ENCODE data around the gene ATP5F1A. TPM values are rescaled to one million over a fixed set of nuclear protein-coding genes. Genes with fewer than 3 reads are reported as not detected.

The ATP5F1A gene
- polyA plus RNA-seq, 2 donors = 122 to 390 TPM

DNA sequence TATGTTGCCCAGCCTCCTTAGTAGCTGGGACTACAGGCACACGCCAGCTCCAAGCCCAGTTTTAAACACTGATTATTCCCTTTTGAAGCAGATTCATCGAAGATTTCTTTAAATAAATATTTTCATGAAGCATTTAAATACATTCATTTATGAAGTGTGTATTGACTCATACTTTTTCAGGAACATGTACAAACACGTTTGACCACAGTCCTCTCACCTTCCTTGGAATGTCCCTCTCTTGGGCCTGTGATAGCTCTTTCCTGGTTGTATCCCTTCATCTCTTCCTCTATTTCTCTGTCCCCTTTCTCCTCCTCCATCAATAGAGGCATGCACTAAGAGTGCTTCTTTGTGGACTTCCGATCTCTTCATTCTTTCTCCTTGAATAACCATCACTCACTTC lies 28.6 kb downstream of the ATP5F1A start:
- Histone ChIP-seq H3K4me3 (ENCODE audit: low read depth in 1 of 2, low read length in 2 of 2) (no peak overlapping the region), H3K36me3 (ENCODE audit: control insufficient read depth in 2 of 2, insufficient read depth in 2 of 2, low read length in 1 of 2) (no peaks in the 10 kb centered on the region), H3K4me1 (ENCODE audit: control insufficient read depth in 2 of 2, insufficient read depth in 2 of 2, low read length in 1 of 2) (peaks cover 4 to 8% of the 10 kb centered on the region in 2 donors), H3K27me3 (ENCODE audit: control insufficient read depth in 1 of 2, insufficient read depth in 2 of 2, low read length in 2 of 2) (no peaks in the 10 kb centered on the region), H3K9me3 (ENCODE audit: control insufficient read depth in 2 of 2, insufficient read depth in 1 of 2, low read depth in 1 of 2, low read length in 1 of 2) (no peaks in the 10 kb centered on the region), H3K27ac (ENCODE audit: low read depth in 2 of 2, low read length in 1 of 2) (peak overlapping the region; percentile 20 to 24)
- WGBS, 2 donors = 55 to 61% methylated on average over 4 of the region's 4 CpGs

DNA sequence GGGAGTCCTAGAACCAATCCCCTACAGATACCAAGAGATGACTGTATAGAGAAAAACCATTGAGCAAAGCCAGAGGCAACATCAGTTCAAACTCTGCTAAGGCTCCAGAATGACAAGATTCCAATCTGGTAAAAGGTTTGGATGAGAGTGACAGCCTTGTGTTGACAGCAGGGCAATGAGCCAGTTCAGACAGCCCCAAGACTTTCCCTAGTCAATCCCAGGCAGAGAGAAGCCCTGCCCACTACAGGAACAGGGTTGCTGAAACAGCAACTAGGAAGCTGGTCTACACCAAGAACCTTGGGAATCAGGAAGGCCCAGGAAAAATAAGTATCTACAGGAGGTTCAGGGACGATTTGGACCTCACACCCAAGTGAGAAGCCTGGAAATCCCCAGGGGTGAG lies 29.3 kb downstream of the ATP5F1A start:
- WGBS, 2 donors = 14 to 19% methylated on average over 1 of the region's 1 CpG
- Histone ChIP-seq H3K27ac (ENCODE audit: low read depth in 2 of 2, low read length in 1 of 2) (peak overlapping the region; percentile 20 to 62), H3K4me3 (ENCODE audit: low read depth in 1 of 2, low read length in 2 of 2) (no peak overlapping the region), H3K36me3 (ENCODE audit: control insufficient read depth in 2 of 2, insufficient read depth in 2 of 2, low read length in 1 of 2) (no peaks in the 10 kb centered on the region), H3K27me3 (ENCODE audit: control insufficient read depth in 1 of 2, insufficient read depth in 2 of 2, low read length in 2 of 2) (no peaks in the 10 kb centered on the region), H3K9me3 (ENCODE audit: control insufficient read depth in 2 of 2, insufficient read depth in 1 of 2, low read depth in 1 of 2, low read length in 1 of 2) (no peaks in the 10 kb centered on the region), H3K4me1 (ENCODE audit: control insufficient read depth in 2 of 2, insufficient read depth in 2 of 2, low read length in 1 of 2) (peaks cover 4 to 8% of the 10 kb centered on the region in 2 donors)

DNA sequence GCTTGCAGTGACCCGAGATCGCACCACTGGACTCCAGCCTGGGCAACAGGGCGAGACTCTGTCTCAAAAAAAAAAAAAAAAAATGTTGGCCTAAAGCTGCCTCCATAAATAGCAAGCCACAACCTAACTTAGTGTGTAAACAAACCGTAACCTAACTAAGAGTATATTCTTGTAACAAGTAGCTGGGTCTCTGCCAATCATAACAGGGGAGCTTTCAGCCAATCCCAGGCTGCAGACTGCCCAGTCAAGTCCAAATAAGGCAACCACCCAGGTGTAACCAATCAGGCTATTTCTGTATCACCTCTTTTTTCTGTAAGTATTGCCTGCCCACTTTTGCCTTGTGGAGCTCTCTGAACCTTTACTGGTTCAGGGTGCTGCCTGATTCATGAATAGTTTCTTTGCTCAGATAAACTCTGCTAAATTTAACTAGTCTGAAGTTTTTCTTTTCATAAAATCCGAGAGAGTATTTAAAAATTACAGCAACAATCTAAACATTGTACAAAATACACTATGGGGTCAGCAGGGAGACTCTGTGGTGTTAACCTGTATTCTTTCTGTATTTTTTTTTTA lies 30.6 kb downstream of the ATP5F1A start:
- H3K4me1 ChIP-seq (ENCODE audit: control insufficient read depth in 2 of 2, insufficient read depth in 2 of 2, low read length in 1 of 2) = peaks cover 4 to 8% of the 10 kb centered on the region in 2 donors
- WGBS, 2 donors = 80 to 82% methylated on average over 5 of the region's 5 CpGs
- no peaks in the 10 kb centered on the region for H3K36me3 ChIP-seq (ENCODE audit: control insufficient read depth in 2 of 2, insufficient read depth in 2 of 2, low read length in 1 of 2)
- H3K27me3 ChIP-seq (ENCODE audit: control insufficient read depth in 1 of 2, insufficient read depth in 2 of 2, low read length in 2 of 2) = no peaks in the 10 kb centered on the region
- no peak overlapping the region for H3K4me3 ChIP-seq (ENCODE audit: low read depth in 1 of 2, low read length in 2 of 2)
- no peaks in the 10 kb centered on the region for H3K9me3 ChIP-seq (ENCODE audit: control insufficient read depth in 2 of 2, insufficient read depth in 1 of 2, low read depth in 1 of 2, low read length in 1 of 2)
- no peak overlapping the region for H3K27ac ChIP-seq (ENCODE audit: low read depth in 2 of 2, low read length in 1 of 2)

DNA sequence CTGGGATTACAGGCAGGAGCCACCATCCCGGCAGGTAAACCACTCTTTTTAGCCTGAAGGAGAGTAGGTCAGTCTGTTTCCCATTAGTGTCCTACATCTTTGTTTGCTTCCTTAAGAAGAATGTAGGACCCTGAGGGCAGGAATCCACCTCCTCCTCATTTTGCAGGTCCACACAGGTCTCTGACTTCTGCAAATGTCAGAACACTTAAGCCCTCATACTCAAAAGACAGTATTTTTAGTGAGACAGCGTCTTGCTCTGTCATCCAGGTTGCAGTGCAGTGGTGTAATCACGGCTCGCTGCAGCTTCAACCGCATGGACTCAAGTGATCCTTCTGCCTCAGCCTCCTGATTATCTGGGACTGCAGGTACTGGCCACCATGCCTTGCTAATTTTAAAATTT lies 35.3 kb downstream of the ATP5F1A start:
- no peaks in the 10 kb centered on the region for H3K36me3 ChIP-seq (ENCODE audit: control insufficient read depth in 2 of 2, insufficient read depth in 2 of 2, low read length in 1 of 2)
- H3K27ac ChIP-seq (ENCODE audit: low read depth in 2 of 2, low read length in 1 of 2) = no peak overlapping the region
- H3K9me3 ChIP-seq (ENCODE audit: control insufficient read depth in 2 of 2, insufficient read depth in 1 of 2, low read depth in 1 of 2, low read length in 1 of 2) = no peaks in the 10 kb centered on the region
- WGBS, 2 donors = 53 to 78% methylated on average over 5 of the region's 5 CpGs
- no peak overlapping the region for H3K4me3 ChIP-seq (ENCODE audit: low read depth in 1 of 2, low read length in 2 of 2)
- H3K27me3 ChIP-seq (ENCODE audit: control insufficient read depth in 1 of 2, insufficient read depth in 2 of 2, low read length in 2 of 2) = no peaks in the 10 kb centered on the region
- H3K4me1 ChIP-seq (ENCODE audit: control insufficient read depth in 2 of 2, insufficient read depth in 2 of 2, low read length in 1 of 2) = no peaks in the 10 kb centered on the region

DNA sequence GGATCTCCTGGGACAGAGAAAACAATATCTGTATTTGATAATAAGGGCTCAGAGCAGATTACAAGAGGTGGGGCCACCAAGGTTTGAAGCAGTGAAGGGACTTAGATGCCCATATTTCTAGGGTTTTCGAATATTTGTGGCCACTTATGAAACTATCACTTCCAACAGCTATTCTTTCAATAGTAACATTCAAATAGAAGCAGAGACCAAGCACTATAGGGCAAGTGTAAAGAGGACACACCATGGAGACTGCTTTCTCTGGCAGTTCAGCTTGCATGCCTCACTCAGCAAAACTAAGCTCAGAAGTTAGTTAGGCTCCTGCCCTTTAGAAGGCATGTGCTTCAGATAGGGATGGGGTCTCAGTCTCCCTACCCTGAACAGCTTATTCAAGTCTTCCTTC lies 36.3 kb downstream of the ATP5F1A start:
- no peak overlapping the region for H3K27ac ChIP-seq (ENCODE audit: low read depth in 2 of 2, low read length in 1 of 2)

DNA sequence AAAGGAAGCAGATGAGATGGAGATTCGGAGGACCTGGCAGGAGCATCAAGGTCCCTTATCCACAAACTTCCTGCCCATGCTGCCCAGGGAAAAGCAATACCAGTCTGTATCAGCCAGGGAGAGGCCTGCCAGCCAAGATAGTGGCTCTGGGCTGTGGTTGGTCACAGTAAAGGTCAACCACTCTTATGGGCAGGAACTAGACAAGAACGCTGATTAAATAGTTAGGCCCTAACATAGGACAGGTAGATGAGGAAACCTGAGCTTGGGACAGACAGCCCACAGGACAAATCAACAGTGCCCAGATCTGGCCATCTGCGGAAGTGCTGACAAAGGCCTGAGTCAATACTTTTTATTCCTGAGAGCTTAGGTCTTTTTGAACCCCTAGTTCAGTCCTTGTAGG lies 36.7 kb downstream of the ATP5F1A start:
- Histone ChIP-seq H3K4me1 (ENCODE audit: control insufficient read depth in 2 of 2, insufficient read depth in 2 of 2, low read length in 1 of 2) (no peaks in the 10 kb centered on the region), H3K27ac (ENCODE audit: low read depth in 2 of 2, low read length in 1 of 2) (no peak overlapping the region), H3K9me3 (ENCODE audit: control insufficient read depth in 2 of 2, insufficient read depth in 1 of 2, low read depth in 1 of 2, low read length in 1 of 2) (no peaks in the 10 kb centered on the region), H3K4me3 (ENCODE audit: low read depth in 1 of 2, low read length in 2 of 2) (no peak overlapping the region), H3K36me3 (ENCODE audit: control insufficient read depth in 2 of 2, insufficient read depth in 2 of 2, low read length in 1 of 2) (no peaks in the 10 kb centered on the region), H3K27me3 (ENCODE audit: control insufficient read depth in 1 of 2, insufficient read depth in 2 of 2, low read length in 2 of 2) (no peaks in the 10 kb centered on the region)
- 91% methylated on average over 3 of the region's 3 CpGs for WGBS, 2 donors

More for the DNA sequence above, 36.3 kb downstream of the ATP5F1A start:
- Histone ChIP-seq H3K27me3 (ENCODE audit: control insufficient read depth in 1 of 2, insufficient read depth in 2 of 2, low read length in 2 of 2) (no peaks in the 10 kb centered on the region), H3K36me3 (ENCODE audit: control insufficient read depth in 2 of 2, insufficient read depth in 2 of 2, low read length in 1 of 2) (no peaks in the 10 kb centered on the region), H3K4me3 (ENCODE audit: low read depth in 1 of 2, low read length in 2 of 2) (no peak overlapping the region), H3K4me1 (ENCODE audit: control insufficient read depth in 2 of 2, insufficient read depth in 2 of 2, low read length in 1 of 2) (no peaks in the 10 kb centered on the region), H3K9me3 (ENCODE audit: control insufficient read depth in 2 of 2, insufficient read depth in 1 of 2, low read depth in 1 of 2, low read length in 1 of 2) (no peaks in the 10 kb centered on the region)
- 91 to 92% methylated on average over 1 of the region's 1 CpG for WGBS, 2 donors

DNA sequence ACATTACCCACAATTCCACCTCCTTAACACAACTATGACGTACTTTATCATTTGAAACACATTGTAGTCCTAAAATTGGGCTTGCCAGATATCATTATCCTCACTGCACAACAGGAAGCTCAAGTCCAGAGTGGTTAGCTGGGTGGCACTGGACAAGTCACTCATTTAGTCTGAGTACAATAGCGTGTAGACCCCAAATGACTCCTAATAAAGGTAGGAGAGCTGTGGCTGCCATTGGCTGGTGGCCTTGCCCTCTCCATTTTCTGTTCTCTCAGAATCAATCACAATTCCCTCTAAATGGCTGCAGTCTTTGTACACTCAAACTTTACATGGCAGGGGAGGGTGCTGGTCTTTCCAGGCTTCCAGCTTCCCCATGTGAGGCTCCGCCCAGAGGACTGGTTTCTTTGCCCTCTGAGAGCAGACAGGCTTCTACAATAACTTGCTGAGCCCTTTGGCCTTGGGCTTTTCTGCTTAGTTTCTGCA lies 37.7 kb downstream of the ATP5F1A start:
- Histone ChIP-seq H3K27me3 (ENCODE audit: control insufficient read depth in 1 of 2, insufficient read depth in 2 of 2, low read length in 2 of 2) (no peaks in the 10 kb centered on the region), H3K36me3 (ENCODE audit: control insufficient read depth in 2 of 2, insufficient read depth in 2 of 2, low read length in 1 of 2) (no peaks in the 10 kb centered on the region), H3K4me3 (ENCODE audit: low read depth in 1 of 2, low read length in 2 of 2) (no peak overlapping the region), H3K27ac (ENCODE audit: low read depth in 2 of 2, low read length in 1 of 2) (no peak overlapping the region), H3K9me3 (ENCODE audit: control insufficient read depth in 2 of 2, insufficient read depth in 1 of 2, low read depth in 1 of 2, low read length in 1 of 2) (no peaks in the 10 kb centered on the region), H3K4me1 (ENCODE audit: control insufficient read depth in 2 of 2, insufficient read depth in 2 of 2, low read length in 1 of 2) (no peaks in the 10 kb centered on the region)
- 90 to 92% methylated on average over 3 of the region's 3 CpGs for WGBS, 2 donors

DNA sequence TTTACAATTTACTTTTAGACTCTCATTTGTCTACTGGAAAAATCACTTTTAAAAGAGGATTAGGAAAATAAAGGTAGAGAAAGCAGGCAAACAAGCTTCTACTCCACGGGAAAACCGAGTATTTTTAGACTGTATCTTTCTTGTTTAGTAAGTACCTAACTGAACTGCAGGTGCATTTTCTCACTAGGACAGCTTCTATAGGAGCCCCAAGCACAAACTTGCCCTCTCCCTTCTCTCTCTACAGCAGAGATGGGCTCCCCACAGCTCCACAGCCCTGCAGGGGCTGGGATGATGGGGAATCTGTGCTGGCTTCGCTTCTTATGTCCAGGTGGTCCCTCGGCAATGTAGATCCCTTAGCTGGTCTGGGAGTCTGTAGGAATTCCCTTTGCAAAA lies 42.3 kb downstream of the ATP5F1A start:
- H3K27ac ChIP-seq (ENCODE audit: low read depth in 2 of 2, low read length in 1 of 2) = no peak overlapping the region
- no peak overlapping the region for H3K4me3 ChIP-seq (ENCODE audit: low read depth in 1 of 2, low read length in 2 of 2)
- H3K27me3 ChIP-seq (ENCODE audit: control insufficient read depth in 1 of 2, insufficient read depth in 2 of 2, low read length in 2 of 2) = no peaks in the 10 kb centered on the region
- no peaks in the 10 kb centered on the region for H3K9me3 ChIP-seq (ENCODE audit: control insufficient read depth in 2 of 2, insufficient read depth in 1 of 2, low read depth in 1 of 2, low read length in 1 of 2)
- WGBS, 2 donors = 67 to 75% methylated on average over 4 of the region's 4 CpGs
- no peaks in the 10 kb centered on the region for H3K4me1 ChIP-seq (ENCODE audit: control insufficient read depth in 2 of 2, insufficient read depth in 2 of 2, low read length in 1 of 2)
- no peaks in the 10 kb centered on the region for H3K36me3 ChIP-seq (ENCODE audit: control insufficient read depth in 2 of 2, insufficient read depth in 2 of 2, low read length in 1 of 2)

DNA sequence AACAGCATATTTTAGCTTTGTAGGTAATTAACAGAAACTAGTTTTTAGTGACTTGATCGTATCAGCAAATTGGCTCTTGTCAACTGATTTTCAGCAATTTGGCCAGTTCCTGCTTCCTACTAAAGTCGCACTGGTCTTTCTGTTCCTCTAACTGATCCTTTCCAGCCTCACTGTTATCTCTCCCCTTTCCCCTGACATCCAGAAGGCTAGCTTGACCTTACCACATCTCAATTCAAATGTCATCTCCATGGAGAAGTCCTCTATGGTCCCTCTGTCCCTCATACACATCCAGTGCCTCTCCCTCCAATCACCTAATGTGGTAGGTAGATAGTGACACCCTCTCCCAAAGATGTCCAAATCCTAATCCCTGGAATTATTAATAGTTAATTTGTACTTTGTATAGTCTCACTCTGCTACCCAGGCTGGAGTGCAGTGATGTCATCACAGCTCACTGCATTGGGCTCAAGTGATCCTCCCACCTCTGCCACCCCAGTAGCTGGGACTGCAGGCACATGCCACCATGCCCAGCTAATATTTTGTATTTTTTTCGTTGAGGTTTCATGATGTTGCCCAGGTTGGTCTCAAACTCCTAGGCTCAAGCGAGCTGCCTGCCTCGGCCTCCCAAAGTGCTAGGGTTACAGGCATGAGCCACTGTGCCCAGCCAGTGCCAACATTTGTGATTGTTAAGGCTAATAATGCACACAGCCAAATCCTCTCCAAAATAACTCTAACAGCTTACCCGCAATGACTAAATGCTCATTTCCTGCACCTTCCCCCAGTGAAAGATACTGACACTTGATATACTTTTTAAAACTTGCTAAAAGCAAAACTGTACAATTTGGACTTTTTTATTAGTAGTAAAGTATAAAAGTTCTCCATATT lies 42.9 kb downstream of the ATP5F1A start:
- H3K9me3 ChIP-seq (ENCODE audit: control insufficient read depth in 2 of 2, insufficient read depth in 1 of 2, low read depth in 1 of 2, low read length in 1 of 2) = no peaks in the 10 kb centered on the region
- no peaks in the 10 kb centered on the region for H3K36me3 ChIP-seq (ENCODE audit: control insufficient read depth in 2 of 2, insufficient read depth in 2 of 2, low read length in 1 of 2)
- H3K27ac ChIP-seq (ENCODE audit: low read depth in 2 of 2, low read length in 1 of 2) = no peak overlapping the region
- no peaks in the 10 kb centered on the region for H3K27me3 ChIP-seq (ENCODE audit: control insufficient read depth in 1 of 2, insufficient read depth in 2 of 2, low read length in 2 of 2)
- H3K4me1 ChIP-seq (ENCODE audit: control insufficient read depth in 2 of 2, insufficient read depth in 2 of 2, low read length in 1 of 2) = no peaks in the 10 kb centered on the region
- no peak overlapping the region for H3K4me3 ChIP-seq (ENCODE audit: low read depth in 1 of 2, low read length in 2 of 2)
- WGBS, 2 donors = 78% methylated on average over 6 of the region's 6 CpGs

All from esophagus (tissue), 2 donors.